ENCODE results near the gene FOXL1.
A peak's percentile ranks its signal among the peaks of the same experiment; 100 is the strongest.

FOXL1 gene

GRCh38 chr16:86568677-86569623 lies 9.4 kb upstream of the FOXL1 start:
- no peak for DNase-seq

GRCh38 chr16:86569701-86570447 lies 8.5 kb upstream of the FOXL1 start:
- no peak for DNase-seq

DNA sequence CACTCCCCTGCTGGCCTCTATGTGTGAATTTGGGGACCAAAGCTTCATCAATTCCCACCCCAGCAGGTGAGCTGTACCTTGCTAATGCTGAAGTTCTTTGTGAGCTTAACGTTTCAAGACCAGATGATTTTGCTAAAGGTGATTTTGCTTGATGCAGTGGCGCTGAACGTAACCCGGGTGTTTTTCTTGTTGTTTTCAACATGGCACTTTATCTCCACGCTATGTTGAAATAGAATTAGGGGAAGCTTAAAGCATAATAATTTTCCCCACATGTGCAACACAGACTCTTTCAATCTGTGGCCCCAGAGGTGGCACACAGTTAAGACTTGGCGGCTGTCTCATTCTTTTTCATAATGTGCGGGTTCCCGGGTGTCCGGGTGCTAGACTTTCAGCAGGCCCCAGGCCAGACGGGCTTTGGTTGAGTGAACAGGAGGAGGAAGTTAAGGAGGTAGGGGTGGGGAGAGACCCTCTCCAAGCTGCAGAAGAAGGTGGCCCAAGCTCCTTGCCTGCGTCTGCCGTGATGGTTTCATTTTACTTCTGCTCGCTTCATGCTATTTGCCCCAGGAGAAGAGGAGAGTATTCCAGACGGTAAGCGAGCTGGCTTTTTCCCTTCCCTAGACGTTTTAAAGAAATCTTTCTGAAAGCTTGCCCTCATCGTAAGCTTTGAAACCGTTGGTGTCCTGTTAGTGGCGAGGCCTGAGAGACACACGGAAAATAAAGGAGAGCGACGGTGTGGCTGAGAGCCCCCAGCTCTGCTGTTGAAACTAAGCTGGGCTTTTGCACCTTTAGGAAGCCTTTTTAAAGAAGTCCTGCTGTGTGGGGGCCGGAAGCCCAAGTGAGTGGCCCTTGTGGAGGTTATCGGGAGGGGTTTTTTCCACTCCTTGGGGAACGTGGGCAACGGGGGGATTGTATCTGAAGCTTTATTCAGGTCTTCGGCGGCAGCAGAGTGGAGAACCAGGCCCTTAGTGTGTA lies 7.5 kb upstream of the FOXL1 start:
- DNase-seq, result no peak

DNA sequence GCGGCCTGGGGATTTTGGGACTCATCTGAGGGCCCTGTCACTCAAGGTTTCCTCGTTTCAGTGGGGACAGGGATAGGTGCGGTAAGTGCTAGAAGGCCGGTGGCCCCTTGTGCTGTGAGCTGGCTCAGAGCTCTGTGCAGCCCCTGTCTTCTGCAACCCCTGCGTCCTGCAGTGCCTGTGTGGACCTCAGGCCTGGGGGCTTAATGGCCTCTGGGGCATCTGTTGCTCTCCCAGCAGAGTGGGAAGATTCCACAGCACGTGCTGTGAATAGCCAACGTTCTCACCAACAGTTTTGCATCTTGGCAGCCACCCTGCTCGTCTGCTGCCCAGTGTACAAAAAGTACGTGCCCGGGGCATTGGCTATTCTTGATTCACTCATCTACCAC lies 6.8 kb upstream of the FOXL1 start:
- DNase-seq, result no peak

- DNase-seq, result no peak
Measured at GRCh38 chr16:86572041-86572521, 6.3 kb upstream of the FOXL1 start.

DNA sequence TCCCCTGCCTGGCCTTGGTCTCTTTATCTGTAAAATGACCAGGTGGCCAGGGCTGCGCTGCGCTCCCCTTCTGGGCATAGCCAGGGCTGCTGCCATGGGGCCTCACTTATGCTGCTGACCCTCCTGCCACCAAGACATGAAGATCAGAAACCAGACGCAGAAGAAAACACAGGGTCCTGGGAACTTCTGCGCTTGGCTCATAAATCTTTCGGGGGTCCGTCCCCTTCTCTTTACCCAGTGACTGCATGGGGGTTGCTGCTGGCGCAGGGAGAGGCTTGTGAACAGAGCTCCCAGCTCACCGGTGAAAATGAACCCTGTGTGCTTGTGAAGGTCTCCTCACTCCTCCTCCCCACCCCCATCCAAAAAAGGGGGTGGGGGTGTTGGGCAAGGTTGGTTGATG lies 5.7 kb upstream of the FOXL1 start:
- no peak for DNase-seq

DNA sequence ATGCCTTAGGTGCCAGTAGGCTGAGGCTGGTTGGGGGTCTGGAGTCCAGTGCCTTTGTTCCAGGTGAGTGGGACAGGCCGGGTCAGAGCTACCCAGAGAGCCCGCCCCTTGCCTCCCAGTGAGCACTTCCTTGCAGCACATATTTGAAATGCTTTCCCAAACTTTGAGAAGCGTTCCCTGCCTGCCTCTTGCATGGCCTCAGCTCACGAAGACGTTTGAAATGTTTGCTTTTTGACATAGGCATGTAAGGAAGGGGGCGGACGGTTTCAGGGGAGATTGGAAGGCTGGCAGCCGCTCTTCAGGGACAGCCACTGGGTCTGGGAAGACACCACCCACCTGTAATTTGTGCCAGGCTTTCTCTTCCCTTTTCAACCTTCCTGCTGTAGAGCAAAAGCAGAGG lies 5.1 kb upstream of the FOXL1 start:
- no peak for DNase-seq

DNA sequence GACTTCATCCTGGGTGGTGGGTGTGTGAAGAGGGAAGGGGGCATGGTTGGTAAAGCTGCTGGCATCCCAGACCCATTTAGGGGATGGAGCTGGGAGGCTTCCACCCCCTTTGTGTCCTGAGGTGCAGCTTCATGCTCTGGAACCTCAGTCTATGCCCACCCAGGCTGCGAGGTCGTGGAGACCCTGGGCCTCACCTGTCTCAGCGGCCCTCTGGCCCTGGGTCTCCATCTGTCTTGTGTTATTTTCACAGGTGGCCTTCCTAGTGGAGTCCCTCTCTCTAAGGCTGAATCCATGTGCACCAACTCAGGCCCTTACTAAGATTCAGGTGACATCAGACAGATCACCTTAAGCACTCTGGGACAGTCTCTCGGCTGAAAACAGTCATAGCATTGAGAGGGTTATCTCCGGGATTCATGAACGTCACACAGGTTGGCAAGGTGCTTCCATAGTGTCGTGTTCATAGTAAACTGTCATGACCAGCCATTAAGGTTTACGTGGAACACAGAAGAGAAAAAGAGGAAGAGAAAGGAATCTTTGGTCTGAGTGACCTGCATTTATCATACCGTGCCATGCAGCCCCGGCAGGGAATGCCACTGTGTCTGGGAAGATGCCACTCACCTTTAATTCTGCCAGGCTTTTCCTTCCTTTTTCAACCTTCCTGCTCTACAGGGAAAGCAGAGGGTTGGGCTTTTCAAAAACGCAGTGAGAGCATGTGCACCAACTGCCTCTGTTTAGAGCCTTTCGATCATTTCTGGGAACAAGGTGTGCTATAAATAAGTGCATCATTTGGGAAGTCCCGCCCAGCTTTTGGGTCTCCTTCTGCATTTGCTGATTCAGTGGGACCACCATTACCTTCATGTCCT lies 4.5 kb upstream of the FOXL1 start:
- no peak for DNase-seq

DNA sequence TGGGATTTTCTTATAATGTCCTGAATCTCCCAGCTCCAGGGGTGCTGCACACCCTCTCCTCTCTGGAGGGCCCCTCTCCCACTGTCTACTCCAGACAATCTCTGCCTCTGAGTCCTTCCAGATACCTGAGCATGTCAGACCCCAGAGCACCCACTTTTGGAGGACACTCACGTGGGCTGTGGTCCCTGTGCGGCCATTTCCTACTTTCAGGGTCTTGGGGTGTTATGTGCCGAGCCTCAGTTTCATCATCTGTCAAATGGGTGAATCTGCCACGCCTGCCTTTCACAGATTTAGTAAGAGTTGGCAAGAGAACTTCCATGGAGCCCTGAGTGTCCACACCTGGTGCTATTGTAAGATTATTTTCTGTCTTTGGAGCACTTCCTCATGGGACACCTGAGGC lies 3.7 kb upstream of the FOXL1 start:
- DNase-seq, result no peak

- DNase-seq, result no peak
Measured at GRCh38 chr16:86575095-86575685, 3.2 kb upstream of the FOXL1 start.

DNA sequence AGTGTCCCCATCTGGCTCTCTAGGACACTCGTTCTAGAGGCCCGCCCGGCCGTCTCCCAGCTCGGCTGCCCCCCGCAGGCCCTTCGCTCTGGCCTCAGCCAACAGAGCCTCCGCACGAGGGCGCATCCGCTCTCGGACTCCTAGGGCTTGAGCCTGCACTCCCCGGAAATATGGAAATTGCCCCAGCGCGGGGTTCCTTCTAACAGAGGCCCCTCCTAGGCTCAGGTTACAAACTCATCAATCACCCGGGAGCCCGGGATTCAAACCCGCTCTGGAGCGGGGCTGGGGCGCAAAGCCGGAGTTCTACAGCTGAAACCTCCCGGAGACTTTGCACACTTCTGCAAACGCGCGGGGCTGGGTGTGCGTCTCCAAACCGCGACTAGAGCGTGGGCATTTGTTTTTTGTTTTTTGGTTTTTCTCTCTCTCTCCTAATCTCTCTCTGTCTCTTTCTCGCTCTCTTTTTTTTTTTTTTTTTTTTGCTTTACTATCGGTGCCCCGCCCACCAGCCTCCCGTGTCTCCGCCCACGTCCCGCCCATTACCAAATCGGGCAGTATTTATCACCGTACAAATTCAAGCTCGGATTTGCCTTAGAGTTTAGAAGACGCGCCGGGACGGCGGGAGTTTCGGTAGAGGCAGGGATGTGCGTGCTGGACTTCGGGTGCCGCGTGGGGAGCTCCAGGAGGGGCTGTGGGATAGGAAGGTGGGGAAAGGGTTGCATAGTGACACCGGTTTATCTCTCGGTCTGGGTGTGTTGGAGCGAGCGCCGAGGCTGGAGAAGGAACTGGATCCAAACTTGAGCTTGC lies 2.4 kb upstream of the FOXL1 start:
- DNase-seq, result peak; percentile 61

DNA sequence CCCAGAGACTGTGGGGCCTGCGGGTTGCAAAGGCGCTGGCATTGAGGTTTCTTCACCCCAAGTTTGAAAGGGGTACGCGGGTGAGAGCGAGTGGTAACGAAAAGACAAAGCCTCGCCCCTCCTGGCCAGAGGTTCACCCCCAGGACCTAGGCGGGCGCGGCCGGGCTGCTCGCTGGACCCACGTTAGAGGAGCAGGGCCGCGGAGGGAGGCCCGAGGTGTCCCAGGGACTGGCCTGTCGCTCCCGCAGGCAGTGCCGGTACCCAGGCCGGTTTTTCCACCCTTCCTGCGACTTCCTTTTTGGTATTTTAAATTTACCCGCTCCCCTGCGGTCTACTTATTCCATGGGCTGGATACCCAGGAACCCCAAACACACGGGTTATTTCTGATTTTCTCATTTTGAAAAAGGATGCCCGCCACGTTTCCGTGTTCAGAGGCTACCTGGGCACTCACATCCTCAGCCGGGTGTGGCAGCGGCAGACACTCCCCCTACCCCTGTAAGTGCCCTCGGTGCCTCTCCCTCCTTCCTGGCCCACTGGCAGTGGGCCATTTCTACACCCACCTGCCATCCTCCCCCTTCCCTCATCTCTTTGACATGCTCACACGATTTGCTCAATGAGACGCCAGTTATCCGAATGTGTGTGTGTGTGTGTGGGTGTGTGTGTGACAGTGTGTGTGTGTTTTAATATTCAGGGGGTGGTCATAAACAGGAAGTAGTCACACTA lies 1.6 kb upstream of the FOXL1 start:
- peak; percentile 22 for DNase-seq

DNA sequence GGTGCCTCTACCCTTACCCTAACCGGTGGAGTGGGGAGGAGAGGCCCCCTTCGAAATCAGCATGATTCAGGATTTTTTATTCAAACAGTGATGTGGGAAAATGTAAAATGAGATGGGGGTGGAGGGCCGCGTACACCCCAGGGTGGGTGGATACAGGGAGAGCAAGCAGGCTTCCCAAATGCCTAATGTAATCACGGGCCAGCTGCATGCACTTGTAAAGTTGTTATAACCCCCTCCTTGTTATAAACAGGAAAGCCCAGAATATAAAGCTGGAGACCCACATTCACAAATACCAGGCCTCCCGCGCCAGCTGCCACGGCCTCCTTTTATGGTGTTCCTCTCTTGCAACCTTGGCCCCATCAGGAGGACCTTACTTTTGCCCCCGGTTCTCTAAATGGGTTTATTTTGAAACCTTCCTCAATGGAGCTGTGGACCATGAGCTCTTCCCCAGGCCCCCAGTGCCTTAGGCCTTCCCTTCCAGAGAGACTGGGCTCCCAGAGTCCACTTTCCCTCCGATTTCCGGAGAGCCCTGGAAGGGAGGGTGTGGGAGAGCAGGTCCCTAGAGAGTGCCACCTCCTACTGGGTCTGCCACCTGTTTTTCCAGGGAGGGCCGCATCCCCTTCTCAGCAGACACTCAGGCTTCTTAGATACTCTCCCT lies 906 bp upstream of the FOXL1 start:
- peak; percentile 1 for DNase-seq

DNA sequence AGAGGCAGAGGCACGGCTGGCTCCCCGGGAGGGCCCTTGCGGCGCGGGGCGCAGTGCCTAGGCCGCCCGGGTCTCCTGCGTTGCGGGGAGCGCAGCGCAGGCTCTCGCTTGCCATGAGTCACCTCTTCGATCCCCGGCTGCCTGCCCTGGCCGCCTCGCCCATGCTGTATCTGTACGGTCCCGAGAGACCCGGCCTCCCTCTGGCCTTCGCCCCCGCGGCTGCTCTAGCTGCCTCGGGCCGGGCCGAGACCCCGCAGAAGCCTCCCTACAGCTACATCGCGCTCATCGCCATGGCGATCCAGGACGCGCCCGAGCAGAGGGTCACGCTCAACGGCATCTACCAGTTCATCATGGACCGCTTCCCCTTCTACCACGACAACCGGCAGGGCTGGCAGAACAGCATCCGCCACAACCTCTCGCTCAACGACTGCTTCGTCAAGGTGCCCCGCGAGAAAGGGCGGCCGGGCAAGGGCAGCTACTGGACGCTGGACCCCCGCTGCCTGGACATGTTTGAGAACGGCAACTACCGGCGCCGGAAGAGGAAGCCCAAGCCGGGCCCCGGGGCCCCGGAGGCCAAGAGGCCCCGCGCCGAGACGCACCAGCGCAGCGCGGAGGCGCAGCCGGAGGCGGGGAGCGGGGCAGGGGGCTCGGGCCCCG lies 390 bp downstream of the FOXL1 start:
- DNase-seq, result no peak

- no peak for DNase-seq
Measured at GRCh38 chr16:86579268-86580062, 1.1 kb downstream of the FOXL1 start.

GRCh38 chr16:86580063-86580790 lies 1.9 kb downstream of the FOXL1 start:
- no peak for DNase-seq

- DNase-seq, result no peak
Measured at GRCh38 chr16:86580791-86581170, 2.4 kb downstream of the FOXL1 start.

All from NCI-H69 (cell line).